ENCODE data around the gene CFAP97D2.
"Not testable (repeated sequence)": the region's sequence is repeated elsewhere in the genome, so short reads cannot be mapped to it uniquely, and the experiment has no call there.

CFAP97D2 gene

DNA sequence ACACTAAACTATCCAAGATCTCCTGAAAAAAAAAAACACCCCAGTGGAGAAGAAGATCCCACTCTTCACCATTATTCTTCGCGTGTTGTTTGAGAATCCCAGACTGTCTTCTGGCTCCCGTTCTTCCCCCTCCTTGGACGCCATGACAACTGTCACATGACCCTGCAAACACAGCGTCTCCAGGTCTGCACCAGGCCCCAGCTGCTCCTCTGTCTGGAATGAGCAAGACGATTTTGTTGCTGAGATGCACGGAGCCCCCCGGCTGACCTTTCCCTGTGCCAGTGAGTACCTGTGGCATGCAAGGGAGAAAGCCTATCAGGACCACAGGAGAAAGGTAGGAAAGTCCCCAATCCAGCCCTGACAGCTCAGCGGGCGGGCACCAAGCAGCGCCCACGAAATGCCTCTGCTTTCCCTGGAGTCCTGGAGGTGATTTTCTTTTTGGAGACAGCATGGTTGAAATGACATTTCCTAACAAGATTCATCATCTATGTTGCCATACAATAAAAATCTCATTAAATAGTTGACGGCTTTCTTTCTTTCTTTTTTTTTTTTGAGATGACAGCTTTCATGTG lies at the start of gene CFAP97D2:
Gene CFAP97D2, plus strand, starts transcription at position 171 of the 572 bp plus-strand sequence. Its CDS starts 74 bp downstream, at position 245.
- peak; percentile 38 for DNase-seq

DNA sequence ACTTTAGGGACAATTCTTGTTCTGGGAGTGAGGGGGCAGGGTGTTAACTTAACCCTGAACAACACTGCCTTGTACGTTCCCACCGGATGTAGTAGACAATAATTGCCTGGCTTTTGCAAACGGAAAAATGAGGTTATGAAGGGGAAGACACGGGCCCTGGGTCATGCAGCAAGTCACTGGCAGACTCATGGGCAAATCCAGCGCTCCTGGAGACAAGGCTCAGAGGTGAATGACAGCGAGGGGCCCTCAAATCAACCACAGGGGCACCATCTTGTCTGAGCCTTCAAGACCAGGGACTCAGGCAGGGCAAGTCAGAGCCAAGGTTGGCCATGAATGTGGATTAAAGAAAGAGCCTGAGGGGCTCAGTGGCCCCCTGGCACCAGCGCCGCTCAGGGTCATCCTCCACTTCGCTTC lies 49.4 kb upstream of the CFAP97D2 start:
- DNase-seq, result no peak

DNA sequence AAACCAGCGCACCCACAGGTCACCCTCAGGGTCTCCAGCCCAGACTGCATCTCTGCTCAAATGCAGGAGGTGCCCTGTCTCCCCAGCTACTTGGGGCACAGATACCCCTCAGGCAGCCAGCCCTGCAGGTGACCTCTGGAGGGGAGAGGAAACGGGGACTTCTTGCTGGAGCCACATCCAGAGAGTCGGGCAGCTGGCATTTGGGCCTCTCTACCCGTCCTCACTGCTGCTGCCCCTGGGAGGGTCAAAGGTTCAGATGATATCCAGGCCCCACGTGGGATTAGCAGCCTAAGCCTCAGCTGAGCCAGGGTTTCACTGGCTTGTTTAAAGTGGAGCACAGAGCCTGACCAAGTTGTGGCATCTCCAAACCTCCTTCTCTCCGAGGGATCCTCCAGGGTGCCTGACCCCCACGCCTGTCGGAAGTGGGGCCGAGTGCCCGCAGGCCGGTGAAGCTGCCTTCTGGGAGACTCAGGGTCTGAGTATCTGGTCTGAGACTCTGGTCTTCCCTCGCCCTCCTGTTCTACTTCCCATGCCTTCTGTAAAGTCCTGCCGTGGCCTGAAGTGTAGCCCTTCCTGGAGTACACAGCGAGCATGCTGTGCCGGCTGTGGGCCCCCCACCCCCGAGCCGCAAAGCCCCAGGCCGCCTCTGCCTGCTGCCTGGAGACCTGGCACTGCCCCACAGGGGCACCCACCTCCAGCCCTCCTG lies 48.8 kb upstream of the CFAP97D2 start:
- DNase-seq, result peak; percentile 42

DNA sequence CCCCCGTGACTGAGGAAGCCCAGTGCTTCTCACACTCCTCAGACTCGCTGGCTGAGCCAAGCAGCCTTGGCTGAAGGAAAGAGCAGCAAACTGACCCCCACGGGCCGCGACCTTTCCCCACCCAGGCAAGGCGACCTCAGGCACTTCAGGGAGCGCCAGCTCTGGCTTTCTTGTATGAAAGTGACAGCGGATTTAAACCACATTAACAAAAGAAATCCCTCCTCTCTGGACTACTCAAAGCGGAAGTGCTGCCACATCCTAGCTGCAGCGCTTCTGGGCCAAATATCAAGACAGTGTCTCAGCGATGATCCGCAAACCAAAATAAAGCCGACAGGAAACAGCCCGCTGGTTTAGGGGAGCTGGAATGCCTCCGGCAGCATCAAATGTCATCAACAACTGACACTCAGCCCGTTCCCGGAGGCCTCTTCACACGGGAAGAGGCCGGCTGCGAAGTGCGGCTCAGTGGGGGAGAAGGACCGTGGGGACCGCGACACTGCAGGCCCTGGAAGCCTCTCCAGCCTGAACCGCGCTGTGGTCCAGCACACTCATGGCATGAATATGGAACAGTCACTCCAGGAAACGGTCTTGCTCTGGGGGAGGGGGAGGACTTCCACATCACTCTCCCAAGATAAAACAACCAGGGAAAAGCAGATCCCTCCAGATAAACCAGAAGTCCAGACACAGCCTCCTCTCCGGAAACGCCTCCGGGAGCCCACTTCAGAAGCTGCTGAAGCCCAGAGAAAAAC lies 48.0 kb upstream of the CFAP97D2 start:
- peak; percentile 39 for DNase-seq

DNA sequence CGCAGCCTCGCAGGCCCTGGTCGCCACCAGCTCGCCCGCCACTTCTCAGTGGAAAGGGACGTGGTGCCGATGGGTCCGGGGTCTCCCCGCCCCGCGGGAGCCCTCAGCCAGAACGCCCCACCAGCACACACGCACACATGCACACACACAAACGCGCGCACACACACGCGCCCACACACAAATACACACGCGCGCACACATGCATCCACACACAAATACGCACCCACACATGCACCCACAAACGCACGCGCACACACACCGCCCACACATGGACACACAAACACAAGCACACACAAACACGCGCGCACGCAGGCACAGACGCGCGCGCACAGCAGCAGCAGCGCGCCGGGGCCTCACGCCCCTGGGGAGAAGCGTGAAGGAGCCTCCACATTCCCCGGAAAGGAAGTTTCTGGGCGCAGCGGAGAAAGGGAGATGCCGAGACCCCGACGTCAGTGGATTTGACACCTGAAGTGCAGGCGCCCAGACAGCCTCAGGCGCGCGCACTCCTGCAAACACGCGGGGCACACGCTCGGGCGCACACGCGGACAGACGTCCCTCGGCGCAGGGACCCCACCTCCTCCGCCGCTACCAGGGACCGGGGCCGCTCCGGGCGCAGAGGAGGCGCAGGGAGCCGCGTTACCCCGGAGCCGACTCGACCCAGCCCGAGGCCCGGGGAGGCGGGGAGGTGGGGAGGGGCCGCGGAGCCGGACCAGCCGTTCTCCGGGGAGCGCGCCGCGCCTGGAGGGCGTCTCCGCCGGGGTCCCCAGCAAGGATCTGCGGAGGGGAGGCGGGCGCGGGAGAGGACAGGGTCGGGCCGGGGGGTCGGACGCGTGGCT lies 47.3 kb upstream of the CFAP97D2 start:
- peak; percentile 61 for DNase-seq

DNA sequence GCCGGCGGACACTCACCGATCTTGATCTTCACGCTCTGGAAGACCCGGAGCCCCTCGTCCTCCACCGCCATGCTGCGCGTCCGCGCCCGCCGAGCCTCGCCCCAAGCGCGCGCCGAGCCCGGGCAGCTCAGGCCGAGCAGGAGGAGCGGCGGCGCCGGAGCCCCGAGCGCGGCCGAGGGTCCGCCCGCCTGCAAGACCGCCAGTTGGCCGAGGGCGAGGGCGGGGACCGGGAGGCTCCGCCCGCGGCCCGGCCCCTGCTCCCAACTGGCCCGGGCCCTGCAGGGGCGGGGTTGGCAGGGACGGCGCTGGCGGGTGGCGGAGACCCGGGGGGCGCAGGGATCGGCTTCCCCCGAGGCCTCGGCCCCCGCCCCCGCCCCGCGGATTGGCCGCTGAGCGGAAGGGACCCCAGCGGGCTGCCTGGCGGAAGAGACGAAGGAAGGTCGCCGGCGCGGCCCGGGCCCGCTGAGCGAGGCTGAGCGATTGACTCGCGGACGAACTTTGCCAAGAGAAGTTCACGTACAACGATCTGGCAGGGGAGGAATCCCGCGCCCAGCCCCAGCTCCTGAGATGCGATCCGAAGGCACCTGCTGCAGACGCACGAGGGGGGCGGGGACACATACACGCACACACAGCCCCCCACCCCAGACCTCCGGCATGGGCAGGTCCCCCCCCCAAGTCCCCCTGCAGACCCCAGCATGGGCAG lies 46.5 kb upstream of the CFAP97D2 start, which contains the start of gene RASA3:
Gene RASA3, minus strand, starts transcription at position 205 of the 703 bp plus-strand sequence. Its CDS starts 134 bp downstream, at position 71.
- peak; percentile 93 for DNase-seq

DNA sequence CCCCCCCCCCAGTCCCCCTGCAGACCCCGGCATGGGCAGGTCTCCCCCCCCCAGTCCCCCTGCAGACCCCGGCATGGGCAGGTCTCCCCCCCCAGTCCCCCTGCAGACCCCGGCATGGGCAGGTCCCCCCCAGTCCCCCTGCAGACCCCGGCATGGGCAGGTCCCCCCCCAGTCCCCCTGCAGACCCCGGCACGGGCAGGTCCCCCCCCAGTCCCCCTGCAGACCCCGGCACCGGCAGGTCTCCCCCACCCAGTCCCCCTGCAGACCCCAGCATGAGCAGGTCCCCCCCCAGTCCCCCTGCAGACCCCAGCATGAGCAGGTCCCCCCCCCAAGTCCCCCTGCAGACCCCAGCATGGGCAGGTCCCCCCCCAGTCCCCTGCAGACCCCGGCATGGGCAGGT lies 45.9 kb upstream of the CFAP97D2 start:
- not testable (repeated sequence) for DNase-seq

DNA sequence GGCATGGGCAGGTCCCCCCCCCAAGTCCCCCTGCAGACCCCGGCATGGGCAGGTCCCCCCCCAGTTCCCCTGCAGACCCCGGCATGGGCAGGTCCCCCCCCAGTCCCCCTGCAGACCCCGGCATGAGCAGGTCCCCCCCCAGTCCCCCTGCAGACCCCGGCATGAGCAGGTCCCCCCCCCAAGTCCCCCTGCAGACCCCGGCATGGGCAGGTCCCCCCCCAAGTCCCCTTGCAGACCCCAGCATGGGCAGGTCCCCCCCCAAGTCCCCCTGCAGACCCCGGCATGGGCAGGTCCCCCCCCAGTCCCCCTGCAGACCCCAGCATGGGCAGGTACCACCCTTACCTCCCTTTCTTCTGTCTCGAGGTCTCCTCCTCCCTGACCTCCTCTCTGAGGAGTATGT lies 45.5 kb upstream of the CFAP97D2 start:
- not testable (repeated sequence) for DNase-seq

DNA sequence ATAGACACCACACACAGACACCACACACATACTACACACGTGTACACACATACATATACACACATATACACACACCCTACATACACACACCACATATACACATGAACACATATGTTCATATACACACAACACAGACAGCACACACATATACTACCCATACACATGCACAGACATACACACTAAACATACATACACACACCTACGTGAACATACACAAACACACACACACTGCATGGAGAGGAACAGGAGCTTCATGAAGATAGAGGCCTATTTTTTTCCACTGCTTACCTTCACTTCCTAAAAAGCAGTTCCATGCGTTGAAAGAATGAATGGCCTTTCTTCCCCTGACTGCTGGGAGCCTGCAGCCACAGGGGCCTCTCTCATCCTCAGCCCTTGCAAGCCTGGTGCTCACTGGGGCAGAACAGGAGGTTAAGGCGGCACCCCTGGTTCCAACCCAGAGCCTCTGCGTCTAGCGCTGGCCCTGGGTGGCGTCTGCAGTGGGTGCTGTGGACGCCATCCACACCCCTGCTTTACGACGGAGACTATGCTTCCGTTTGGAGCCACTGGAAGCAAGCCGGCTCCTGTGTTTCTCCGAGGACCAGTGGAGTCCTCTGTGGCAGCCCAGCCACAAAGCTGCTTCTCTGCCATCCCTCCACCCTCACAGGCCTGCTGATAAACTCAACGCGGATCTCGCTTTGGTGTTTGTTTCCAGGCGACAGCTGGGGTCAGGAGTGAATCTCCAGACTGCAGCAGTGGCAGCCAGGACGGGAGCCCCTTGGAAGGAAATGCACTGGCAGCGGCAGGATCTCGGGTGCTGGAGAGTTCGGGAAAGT lies 44.7 kb upstream of the CFAP97D2 start:
- peak; percentile 59 for DNase-seq

DNA sequence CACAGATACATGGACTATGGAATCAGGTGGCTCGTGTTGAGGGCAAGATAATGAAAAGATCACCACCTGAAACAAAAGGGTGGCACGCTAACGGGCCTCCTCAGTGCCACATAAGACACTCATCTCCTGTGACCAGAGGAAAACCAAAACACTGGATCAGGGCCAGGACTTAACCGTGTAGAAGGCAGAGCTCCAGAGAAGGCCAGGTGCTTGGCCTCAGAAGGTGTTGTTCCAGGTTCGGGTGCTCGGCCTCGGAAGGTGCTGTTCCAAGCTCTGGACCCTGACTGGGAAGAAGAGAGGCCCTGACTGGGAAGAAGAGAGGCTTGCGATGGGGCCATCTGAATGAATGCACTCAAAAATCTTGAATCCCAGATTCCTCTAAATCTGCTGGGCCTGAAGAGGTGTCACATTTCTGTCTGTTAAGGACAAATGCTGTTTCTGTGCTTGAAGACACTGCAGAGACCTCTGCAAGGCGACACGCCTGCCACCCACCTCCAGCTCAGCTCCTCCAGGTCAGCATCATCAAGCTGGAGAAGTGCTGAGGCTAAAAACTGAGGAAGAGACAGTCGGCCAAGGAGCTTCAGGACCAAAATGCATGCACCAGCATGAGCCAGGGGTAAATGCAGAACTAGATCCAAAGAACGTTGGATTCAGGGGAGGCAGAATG lies 44.0 kb upstream of the CFAP97D2 start:
- DNase-seq, result no peak

DNA sequence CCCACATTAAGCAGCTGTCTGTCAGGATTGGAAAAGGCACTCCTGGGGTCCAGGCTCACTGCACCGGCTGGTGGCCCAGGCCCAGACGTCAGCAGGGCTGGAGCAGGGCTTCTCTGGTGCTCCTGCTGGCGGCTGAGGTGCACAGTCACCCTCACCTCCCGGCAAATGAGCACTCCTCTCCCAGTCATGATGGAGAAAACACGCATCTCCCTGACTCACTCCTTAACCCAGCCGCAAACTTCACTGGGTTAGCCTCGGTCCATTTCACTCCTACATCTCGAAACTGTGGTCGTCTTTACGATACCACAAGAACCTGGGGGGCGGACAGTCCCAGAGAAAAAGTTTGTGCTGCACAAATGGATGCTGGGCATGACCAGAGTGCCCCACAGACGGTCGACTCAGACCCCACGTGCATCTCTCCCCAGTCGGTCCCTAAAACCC lies 43.3 kb upstream of the CFAP97D2 start:
- no peak for DNase-seq

DNA sequence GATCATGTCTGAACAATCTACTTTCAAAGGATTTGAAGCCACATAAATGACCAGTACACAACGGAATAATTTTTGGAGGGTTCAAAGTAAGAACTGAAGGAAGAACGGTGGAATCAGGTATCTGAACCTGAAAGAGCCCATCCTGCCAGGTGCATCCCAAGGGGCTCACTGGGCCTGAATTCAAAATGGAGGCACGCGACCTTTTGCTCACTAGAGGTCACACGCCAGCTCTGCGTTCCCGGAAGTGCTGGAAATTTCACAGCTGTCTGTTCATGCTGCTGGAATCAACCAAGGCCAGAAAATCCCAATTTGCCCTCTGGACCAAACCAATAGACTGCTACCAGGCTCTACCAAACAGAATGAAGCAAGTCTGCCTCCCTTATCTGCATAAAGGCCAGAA lies 42.5 kb upstream of the CFAP97D2 start:
- no peak for DNase-seq

DNA sequence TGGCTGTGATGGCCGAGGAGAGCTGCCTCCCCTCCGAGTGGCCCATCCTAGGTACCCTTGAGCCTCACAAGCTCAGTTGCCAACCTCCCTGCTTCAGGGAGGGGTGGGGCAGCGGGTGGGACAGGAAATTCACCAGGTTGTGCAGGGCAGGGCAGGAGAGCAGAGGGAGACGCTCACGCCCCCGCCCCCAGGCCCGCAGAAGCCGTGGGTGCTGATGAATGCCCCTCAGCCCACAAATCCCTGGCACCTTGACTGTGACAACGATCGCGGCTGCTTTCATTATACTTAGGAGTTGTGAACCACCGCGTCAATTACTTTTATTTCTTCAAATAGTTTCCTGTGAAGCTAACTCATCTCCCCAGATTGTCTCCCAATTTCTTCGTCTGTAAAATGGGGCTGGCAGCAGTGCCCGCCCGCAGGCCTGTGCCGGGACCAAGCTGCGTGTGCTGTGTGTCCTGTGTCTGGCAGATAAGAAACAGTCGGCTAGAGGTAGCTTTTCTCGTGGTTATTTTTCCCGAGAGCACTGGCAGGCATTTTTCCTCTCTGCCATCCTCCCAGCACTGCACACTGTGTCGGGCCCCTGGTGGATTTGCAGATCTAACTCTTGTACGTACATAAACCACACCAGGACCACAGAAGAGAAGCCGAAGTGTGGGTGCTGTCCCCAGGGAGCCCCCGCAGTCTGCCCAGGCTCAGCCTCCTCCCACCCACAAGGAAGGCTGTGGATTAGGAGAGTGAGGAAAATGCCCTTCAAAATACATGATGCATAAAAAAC lies 38.7 kb upstream of the CFAP97D2 start:
- DNase-seq, result no peak

DNA sequence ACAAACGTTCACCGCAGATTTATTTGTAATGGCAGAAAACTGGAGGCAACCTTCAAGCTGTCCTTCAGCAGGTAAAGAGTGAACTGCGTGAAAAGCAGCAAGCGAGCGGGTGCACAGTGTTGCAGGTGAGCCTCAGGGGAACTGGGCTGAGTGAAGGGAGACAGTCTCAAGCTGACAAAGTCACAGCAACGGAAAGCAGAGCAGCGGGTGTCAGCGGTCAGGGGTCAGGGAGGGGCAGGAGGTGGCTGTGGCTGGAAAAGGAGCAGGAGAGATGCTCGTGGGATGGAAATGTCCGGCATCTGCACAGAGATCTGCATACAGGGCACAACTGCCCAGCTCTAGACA lies 38.2 kb upstream of the CFAP97D2 start:
- DNase-seq, result no peak

DNA sequence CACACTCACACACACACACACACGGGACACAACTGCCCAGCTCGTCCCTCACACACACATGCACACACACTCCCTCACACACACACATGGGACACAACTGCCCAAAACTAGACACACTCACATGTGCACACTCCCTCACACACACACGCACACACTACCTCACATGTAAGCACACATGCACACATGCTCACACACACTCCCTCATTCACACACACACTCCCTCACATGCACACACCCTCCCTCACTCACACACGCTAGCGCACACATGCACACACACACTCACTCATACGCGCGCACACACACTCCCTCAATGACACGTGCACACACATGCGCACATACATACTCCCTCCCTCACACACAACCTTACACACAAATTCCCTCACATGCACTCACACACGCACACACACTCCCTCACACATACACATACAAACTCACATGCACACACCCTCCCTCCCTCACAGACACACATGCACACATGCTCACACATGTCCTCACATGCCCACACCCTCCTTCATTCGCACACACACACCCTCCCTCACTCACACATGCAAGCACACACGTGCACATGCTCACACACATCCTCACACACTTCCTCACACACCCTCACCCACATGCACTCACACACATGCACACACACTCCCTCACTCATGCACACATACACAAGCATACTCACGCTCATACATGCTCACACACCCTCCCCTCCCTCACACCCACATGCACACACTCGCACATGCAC lies 37.6 kb upstream of the CFAP97D2 start:
- DNase-seq, result no peak

DNA sequence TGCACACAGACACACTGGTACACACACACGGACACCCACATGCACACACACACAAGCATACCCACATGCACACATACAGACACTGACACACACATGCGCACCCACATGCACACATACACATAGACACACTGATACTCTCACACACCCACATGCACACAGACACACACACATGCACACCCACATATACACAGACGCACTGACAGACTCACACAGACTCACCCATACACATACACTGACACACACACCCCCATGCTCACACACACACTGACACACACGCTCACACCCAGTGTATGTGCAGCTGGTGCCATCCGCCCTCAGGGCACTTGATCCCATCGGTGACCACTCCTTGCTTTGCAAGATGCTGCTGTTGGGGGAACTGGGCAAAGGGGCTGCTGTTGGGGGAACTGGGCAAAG lies 36.9 kb upstream of the CFAP97D2 start:
- DNase-seq, result no peak

DNA sequence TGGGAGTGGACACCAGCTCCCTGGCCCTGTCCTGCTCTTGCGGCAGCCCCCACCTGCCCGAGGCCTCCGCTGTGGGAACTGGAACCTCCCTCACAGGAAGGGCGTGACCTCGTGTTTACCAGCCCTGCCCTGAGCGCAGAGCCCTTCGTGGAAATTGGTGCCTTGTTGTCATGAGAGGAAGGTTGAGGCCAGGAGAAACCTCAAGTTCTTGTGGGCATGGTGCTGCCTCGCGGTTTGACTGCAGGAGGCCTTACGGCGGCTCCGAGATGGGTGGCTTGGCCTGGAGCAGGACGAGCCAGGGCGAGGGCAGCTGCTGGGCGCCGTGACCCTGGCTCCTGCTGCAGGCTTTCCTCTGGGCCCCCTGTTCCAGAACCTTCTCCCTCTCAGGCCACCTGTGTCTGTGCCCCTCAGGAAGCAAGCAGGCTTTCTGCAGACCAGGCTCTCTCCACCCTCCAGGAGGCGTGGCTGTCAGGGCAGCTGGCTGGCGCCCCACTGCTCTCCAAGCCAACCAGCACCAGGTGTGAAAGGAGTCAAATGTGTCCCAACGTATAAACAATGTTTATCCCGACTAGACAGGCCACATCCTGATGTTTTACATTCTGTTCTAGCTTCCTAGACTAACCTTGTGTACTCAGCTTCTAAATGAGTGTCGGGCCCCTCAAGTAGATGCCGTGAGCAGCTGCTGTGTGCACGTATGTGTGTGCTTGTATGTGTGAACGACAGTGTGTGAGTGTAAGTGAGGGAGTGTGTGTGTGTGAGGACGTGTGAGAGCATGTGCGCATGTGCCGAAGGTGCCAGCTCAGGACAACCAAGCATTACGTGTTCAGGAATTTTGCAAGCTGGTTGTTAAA lies 36.2 kb upstream of the CFAP97D2 start:
- DNase-seq, result no peak
